NCI-H2171 treated with DMSO at 0.1 percent for 48 hours (cell line): ENCODE results near the gene ANKS3.

ENCODE experiments used
- DNase-seq: peaks from one replicate; lab custom pipeline; 2025; lab: John Stamatoyannopoulos, UW

The ANKS3 gene

DNA sequence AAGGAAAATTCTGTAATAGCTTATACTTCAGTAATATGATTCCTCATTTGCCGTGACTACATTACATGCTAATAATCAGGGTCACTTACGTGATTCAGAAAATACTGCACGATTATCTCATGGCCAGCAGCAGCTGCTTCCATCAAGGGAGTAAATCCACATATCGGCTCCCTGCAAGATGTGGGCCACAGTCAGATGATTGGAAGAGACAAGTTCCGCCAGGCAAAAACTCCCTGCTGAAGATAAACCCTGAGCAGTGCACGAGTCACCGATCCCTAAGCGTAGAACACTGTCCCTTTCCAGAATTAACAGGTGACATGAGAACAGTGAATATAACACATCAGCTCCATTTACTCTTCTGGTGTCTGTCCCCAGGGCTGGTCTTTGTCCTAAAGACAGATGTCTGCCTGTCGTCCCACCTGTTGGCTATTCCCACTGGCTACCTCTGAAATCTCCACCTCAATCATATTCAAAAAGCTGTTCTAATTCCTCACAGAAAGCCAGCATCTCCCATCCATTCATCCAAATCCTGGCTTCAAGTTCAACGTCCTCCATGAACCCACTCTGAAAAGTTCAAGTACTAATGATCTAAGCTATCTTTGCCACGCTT is 9.3 kb downstream of the ANKS3 start:
- no peak for DNase-seq

DNA sequence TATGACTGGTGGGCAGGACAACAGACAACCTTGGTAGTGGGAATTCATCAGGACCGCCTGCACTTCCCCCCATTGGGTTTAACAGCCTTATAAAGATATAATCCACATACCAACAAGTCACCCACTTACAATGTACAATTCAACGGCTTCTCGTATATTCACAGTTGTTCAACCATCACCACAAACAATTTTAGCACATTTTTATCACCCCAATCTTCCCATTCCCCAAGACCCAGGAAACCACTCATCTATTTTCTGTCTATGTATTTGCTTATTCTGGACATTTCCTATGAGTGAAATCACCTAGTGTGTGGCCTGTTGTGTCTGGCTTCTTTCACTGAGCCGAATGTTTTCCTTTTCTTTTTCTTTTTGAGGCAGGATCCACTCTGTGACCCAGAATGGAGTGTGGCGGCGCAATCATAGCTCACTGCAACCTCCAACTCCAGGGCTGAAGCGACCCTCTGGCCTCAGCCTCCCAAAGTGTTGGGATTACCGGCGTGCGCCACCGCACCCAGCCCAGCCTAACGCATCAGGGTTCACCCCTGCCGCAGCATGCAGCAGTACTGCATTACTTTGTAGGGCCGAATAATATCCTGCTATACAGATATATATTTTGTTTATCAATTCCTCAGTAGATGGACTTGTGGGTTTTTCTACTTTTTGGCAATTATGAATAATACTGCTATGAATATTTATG is 10.9 kb downstream of the ANKS3 start:
- DNase-seq, result no peak

- DNase-seq, result no peak
These were observed 15.6 kb downstream of the ANKS3 start for GRCh38 chr16:4718466-4718865.

- no peak for DNase-seq
These were observed 19.1 kb downstream of the ANKS3 start for GRCh38 chr16:4714996-4715395.

DNA sequence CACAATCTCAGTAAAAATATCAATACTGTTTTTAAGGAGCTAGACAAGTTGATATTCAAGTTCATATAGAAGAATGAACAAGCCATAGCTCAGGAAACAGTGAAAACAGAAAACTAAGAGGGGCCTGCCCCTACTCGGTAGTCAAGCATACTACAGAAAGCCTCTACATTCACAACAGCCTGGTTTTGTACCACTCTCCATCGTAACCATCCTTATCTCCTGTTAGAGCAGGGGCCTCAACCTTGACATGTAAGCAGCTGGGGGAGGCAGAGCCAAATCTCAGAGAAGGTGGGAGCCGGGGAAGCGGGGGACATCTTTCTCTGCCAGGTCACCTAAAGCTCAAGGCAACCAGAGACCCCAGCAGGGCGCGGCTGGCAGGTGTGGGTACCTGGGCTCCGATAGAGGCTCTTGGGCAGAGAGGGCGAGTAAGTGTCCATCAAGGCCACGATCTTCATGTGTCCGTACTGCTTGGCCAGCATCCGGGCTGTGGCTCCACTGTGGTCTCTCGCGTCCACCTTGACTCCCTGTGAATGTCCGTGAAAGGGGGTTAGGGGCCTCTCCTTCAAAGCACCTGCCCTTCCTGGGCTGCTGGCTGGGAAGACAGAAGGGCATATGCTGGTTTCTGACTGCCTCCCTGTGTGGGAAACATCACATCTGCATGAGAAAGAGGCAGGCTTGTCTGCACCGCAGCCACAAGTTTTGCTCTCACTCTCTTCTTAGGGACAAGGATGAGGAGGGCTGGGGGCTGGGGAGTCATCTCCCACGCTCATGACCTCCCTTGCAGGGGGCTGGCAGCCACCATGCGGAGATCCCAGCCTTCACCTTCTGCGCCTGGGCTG is 20.2 kb downstream of the ANKS3 start:
- DNase-seq, result no peak

DNA sequence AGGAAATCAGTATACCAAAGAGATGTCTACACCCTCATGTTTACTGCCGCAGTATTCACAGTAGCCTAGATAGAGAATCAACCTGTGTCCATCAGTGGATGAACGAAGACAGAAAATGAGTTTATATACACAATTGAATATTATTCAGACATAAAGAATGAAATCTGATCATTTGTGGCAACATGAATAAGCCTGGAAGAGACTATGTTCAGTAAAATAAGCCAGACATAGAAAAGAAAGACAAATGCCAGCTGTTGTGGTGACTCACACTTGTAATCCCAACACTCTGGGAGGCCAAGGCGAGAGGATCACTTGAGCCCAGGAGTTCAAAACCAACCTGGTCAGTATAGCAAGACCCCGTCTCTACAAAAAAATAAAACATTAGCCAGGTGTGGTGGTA is 24.6 kb downstream of the ANKS3 start:
- no peak for DNase-seq

- no peak for DNase-seq
These were observed 27.2 kb downstream of the ANKS3 start for GRCh38 chr16:4706871-4707270.

DNA sequence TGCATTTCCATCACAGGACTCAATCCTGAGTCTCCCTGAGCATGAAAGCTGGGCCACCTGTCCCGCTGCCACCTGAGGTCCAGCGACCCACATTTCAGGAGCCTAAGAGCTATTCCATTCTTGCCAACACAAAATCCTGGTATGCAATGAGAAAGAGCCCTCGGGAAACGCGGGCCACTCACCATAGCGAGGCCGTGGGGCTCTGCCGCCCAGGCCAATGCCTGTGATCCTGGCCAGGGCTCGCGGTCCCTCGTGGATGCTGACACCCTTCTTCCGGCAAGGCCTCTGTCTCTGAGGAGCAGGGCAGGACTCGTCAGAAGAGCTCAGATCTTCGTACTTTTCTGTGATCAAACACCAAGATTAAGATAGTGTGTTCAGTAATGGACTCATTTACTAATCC is 29.2 kb downstream of the ANKS3 start:
- no peak for DNase-seq

DNA sequence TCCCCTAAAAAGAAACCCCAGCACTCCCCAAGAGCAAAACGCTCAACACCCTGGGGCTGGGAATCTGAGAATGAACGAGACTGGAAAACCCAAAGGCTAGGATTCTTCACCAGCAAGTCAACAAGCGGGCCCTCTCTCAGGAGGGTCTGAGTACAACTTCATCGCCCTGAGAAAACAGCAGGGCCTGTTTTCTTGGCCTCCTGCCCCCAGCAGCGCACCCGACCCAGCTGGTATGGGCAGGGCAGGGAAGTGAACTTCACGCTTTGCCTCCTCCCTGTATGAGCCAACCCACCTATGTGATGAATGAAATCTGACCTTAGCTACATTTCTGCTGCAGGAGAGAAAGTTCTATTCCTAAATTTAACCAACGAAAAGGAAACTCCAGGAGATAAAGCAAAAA is 29.6 kb downstream of the ANKS3 start:
- DNase-seq, result no peak

- DNase-seq, result no peak
These were observed 30.2 kb downstream of the ANKS3 start for GRCh38 chr16:4703906-4704305.

- no peak for DNase-seq
These were observed 31.6 kb downstream of the ANKS3 start for GRCh38 chr16:4702466-4702808.

DNA sequence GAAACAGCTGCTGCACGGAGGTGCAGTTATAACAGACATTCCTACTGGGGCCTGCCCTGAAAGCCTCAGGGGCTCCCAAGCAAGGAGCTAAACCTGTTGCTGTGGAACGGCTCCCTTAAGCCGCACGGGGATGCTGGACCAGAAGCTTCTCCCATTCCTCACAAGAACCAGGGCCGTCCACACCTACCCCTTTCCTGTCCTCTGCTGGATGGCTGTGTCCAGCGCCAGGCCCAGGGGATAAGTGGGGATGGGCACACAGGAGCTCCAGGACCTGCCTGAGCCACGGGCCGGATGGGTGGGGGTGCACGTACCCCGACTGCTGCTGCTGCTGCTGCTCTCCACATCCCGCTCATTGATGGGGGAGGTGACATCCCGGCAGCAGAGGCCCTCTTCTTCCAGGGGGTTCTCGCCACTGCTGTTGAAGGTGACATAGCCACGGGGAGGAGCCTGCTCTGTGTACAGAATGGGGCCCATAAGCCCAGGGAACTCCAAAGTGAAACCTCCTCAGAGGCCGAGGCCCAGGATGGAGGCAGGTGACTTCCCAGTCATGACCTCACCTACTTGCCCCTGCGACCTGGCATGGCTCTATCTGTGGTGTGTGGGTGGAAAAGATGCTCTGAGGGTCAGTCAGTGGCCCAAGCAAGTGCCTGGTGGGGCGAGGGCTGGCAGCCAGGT is 32.1 kb downstream of the ANKS3 start:
- no peak for DNase-seq

GRCh38 chr16:4700997-4701743 is 32.9 kb downstream of the ANKS3 start:
- DNase-seq, result no peak

- no peak for DNase-seq
These were observed 33.6 kb downstream of the ANKS3 start for GRCh38 chr16:4700380-4700996.

DNA sequence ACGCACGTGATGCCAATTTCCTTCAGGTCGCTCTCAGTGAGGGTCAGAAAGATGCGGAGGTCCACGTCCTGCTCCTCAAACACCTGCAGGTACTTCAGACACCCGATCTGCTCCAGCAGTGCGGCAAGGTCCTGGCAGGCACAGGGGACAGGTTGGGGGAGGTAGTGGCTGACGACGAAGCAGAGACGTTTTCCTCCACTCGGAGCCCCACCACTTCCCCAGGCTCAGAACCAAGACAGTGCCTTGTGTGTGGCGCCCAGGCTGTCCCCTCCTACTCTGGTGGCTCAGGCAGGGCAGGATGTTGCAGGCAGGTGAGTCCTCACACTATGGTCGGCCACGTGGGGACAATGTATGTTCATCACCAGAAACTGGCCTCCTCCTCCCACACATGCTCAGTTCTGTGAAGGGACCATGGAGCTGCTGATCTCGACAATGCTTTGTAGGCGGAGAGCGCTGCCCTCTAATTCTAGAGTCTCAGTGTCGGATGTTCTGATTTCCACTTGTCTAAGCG is 35.0 kb downstream of the ANKS3 start:
- DNase-seq, result no peak

DNA sequence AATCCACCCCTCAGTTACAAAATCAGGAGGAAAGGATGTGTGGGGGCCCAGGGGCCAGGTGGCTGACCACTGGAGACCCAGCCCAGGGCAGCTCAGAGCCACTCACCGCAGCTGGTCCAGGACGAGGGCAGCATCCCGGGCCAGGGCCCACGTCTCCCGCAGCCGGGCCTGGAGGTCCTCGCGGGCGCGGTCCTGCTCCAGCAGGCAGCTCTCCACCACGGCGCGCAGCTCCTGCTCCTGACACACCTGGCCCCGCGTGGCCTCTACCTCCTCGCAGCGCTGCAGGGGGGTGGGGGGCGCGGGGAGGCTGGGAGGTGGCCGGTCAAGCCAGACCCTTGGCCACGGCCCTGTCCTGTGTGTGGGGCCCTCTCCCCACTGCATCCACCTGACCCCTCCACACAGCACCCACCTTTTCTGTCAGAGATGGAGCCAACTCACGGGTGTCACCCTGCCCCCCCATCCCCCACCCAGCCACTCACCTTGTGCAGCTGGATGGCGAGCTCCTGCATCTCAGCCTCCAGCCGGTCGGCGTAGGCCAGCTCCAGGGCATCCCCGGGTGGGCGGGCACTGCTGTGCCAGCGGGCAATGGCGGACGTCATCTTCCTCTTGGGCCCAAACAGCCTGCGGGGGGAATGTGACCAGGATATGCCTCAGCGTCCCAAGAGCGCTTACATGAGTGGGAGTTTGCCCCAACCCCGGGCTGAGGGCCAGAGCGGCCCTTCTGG is 35.6 kb downstream of the ANKS3 start:
- DNase-seq, result no peak

DNA sequence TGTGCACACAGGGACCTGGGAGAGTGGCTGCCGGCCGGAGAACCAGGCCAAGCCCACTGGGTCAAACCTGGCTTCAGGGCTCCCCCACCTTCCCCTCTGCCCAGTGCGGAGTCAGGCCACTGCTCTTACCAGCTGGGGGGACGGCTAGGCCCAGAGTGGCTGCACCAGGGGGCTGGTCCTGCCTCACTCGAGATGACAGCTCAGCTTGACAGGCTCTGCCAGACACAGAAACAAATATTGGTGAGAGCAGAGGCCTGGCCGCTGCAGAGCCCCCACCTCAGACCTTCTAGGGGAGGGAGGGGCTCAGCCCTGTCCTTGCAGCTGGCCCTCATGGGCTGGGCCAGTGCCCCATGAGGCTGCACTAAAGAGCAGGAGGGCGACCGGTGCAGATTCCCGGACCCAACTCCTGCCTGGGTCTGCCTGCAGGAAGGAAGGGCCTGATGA is 36.2 kb downstream of the ANKS3 start:
- no peak for DNase-seq

DNA sequence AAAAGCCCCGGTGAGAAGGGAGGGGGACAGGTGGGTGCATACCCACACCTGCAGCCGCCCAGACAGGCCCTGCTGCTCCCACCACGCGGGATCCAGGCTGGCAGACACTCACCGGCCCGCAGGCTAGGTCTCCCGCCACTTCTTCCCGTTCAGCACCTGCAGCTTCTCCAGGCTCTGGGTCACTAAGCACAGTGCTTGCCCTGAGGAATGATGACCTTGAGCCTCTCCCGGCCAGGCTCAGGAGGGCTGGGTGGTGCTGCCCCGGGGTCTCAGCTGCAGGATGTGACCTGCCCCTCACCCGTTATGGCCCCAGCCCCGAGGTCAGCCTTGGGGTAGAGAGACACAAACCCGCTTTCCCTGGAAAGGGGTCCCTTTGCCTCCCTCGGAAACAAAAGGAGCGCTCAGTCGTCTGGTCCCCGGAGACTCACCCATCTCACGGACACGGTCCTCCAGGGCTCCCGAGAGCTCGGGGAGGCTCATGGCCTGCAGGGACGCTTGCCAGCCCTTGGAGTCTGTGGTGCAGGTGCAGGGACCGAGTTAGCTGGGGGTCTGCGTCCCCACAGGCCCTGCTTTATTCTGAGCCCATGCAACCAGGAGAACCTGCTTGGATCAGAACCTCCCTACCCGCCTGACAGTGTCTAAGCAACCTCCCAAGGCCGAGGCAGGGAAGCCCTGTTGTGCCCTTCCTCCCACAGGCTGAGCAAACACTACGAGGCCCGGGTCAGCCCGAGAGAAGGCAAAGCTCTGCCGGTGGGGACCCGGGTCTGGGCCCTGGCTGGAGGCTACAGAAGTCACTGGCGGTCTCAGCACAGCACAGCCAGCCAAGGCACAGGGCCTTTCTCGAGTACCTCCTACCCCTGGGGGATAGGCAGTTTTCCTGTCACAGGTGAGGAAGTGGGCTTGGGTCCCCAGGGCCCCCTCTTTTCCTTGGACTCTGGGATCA is 36.9 kb downstream of the ANKS3 start:
- DNase-seq, result no peak

- DNase-seq, result no peak
These were observed 37.7 kb downstream of the ANKS3 start for GRCh38 chr16:4696172-4696904.
